Endothelial cell of umbilical vein (primary cell): ENCODE results near the gene KCNA5. TPM values are rescaled to one million over a fixed set of nuclear protein-coding genes. Genes with fewer than 3 reads are reported as not detected.

Experiments
- BruUV-seq: library from RNA; stranded (reverse); fragments of 400-500 nt; replicated peaks from 2 replicates; lab custom pipeline; 2021; lab: Mats Ljungman, UMichigan
- CTCF ChIA-PET: fragments of 300-600, 350-600 bp; sonication (Branson Sonifier 250); formaldehyde crosslinking; loops from one replicate; lab custom pipeline; 2021; ENCODE audit warnings: antibody characterized with exemption, inconsistent platforms; lab: Charles Lee
- POLR2A ChIA-PET: fragments of 300-600, 350-600 bp; sonication (Branson Sonifier 250); formaldehyde crosslinking; loops from one replicate; lab custom pipeline; 2021; ENCODE audit warnings: antibody characterized with exemption, inconsistent platforms; lab: Charles Lee
- DNase-seq: peaks from one replicate; pipeline ENCODE4 v3.0.0-alpha.2; 2011; ENCODE audit warnings: low read depth, low spot score
- FAIRE-seq: peaks from 2 replicates; lab custom pipeline; 2011; peaks lifted over from hg19 to GRCh38; lab: Jason Lieb, UNC
- H2AFZ ChIP-seq: 2 replicates; pipeline ENCODE4 v1.6.0; 2012; ENCODE audit warnings: low read depth, low read length, control low read depth, inconsistent platforms
- H3K27ac ChIP-seq: 2 replicates; pipeline ENCODE4 v1.5.1; 2011; ENCODE audit warnings: low read depth, mild to moderate bottlenecking, control low read depth, low read length, moderate library complexity; ENCODE audit not compliant: insufficient read depth
- H3K27me3 ChIP-seq, 2 experiments: 2 replicates each; pipeline versions ENCODE4 v1.6.0 to v1.6.1; 2011; ENCODE audit warnings: low read length in 2 of 2, mixed read lengths in 1 of 2; ENCODE audit not compliant: control insufficient read depth in 2 of 2, insufficient read depth in 2 of 2
- H3K36me3 ChIP-seq, 2 experiments: 2 replicates in 1 of 2; 3 replicates in 1 of 2; pipeline ENCODE4 v1.5.1; 2011; ENCODE audit warnings: low read length in 2 of 2, mild to moderate bottlenecking in 1 of 2, moderate library complexity in 1 of 2; ENCODE audit not compliant: control insufficient read depth in 2 of 2, insufficient read depth in 2 of 2; ENCODE audit errors: extremely low read depth in 1 of 2
- H3K4me1 ChIP-seq: 3 replicates; pipeline ENCODE4 v1.5.1; 2011; ENCODE audit warnings: mild to moderate bottlenecking, low read length; ENCODE audit not compliant: control insufficient read depth, insufficient read depth; ENCODE audit errors: extremely low read depth
- H3K4me2 ChIP-seq: 2 replicates; pipeline ENCODE4 v1.6.1; 2011; ENCODE audit warnings: low read length, control low read depth, mixed read lengths; ENCODE audit not compliant: insufficient read depth
- H3K4me3 ChIP-seq, 3 experiments: fragments of 200-600 bp in 1 of 3; sonication (generic), shearing (Covaris generic) in 1 of 3; replicated peaks in 1 of 3; 2 replicates each; pipeline ENCODE4 v1.5.1; 2011 to 2016; ENCODE audit warnings: control low read depth in 3 of 3, low read length in 3 of 3, mild to moderate bottlenecking in 2 of 3, inconsistent platforms in 1 of 3, low read depth in 1 of 3, moderate library complexity in 1 of 3; ENCODE audit not compliant: insufficient read depth in 1 of 3
- H3K79me2 ChIP-seq: 2 replicates; pipeline ENCODE4 v1.6.0; 2012; ENCODE audit warnings: low read length, inconsistent platforms; ENCODE audit not compliant: control insufficient read depth, insufficient read depth
- H3K9ac ChIP-seq: replicated peaks from 2 replicates; pipeline ENCODE3; 2011; ENCODE audit warnings: low read length, control low read depth; ENCODE audit not compliant: insufficient read depth; ENCODE audit errors: extremely low read depth
- H3K9me1 ChIP-seq: replicated peaks from 3 replicates; pipeline ENCODE4 v1.6.0; 2011; ENCODE audit warnings: mild to moderate bottlenecking, low read length; ENCODE audit not compliant: control insufficient read depth, insufficient read depth; ENCODE audit errors: extremely low read depth
- H3K9me3 ChIP-seq: replicated peaks from 2 replicates; pipeline ENCODE4 v1.5.1; 2012; ENCODE audit warnings: low read length, inconsistent platforms; ENCODE audit not compliant: control insufficient read depth, insufficient read depth
- H4K20me1 ChIP-seq: replicated peaks from 2 replicates; pipeline ENCODE3; 2011; ENCODE audit warnings: mild to moderate bottlenecking, low read length; ENCODE audit not compliant: control insufficient read depth, insufficient read depth; ENCODE audit errors: extremely low read depth
- CTCF ChIP-seq, 2 donors: IDR thresholded peaks; 1 replicate in 1 of 2; 2 replicates in 1 of 2; pipeline ENCODE4 v1.5.1; 2011; ENCODE audit warnings: low read length in 2 of 2, mild to moderate bottlenecking in 2 of 2, moderate library complexity in 2 of 2, control low read depth in 1 of 2, inconsistent platforms in 1 of 2, low read depth in 1 of 2; ENCODE audit not compliant: insufficient read depth in 1 of 2; ENCODE audit errors: extremely low read depth in 1 of 2
- EZH2 ChIP-seq: IDR thresholded peaks from 2 replicates; pipeline ENCODE4 v1.6.1; 2012; ENCODE audit warnings: borderline replicate concordance, low read depth, mild to moderate bottlenecking, moderate library complexity, low read length, inconsistent platforms; ENCODE audit not compliant: severe bottlenecking
- FOS ChIP-seq: IDR thresholded peaks from 2 replicates; pipeline ENCODE4 v1.6.1; 2011; ENCODE audit warnings: mild to moderate bottlenecking, low read length, moderate library complexity, borderline replicate concordance; ENCODE audit not compliant: insufficient read depth
- GATA2 ChIP-seq: IDR thresholded peaks from 2 replicates; pipeline ENCODE4 v1.7.0; 2011; ENCODE audit warnings: low read depth, mild to moderate bottlenecking, moderate library complexity, mixed read lengths, low read length; ENCODE audit not compliant: insufficient read length, insufficient read depth
- JUN ChIP-seq: IDR thresholded peaks from 2 replicates; pipeline ENCODE4 v1.6.1; 2011; ENCODE audit warnings: borderline replicate concordance, low read depth; ENCODE audit not compliant: insufficient read length, insufficient read depth
- MAX ChIP-seq: IDR thresholded peaks from 2 replicates; pipeline ENCODE4 v1.6.1; 2011; ENCODE audit not compliant: insufficient read depth, insufficient read length
- MYC ChIP-seq: IDR thresholded peaks from one replicate; pipeline ENCODE4 v1.6.1; 2011; ENCODE audit warnings: mild to moderate bottlenecking, low read depth, low read length
- POLR2A ChIP-seq: IDR thresholded peaks from 2 replicates; pipeline ENCODE4 v1.6.1; 2012; ENCODE audit warnings: low read depth, mild to moderate bottlenecking, control low read depth, low read length
- POLR2AphosphoS5 ChIP-seq: IDR thresholded peaks from 2 replicates; pipeline ENCODE4 v1.6.1; 2012; ENCODE audit warnings: low read depth, mild to moderate bottlenecking, control low read depth, low read length, moderate library complexity; ENCODE audit not compliant: insufficient read depth
- dilution Hi-C: fragments of 300-500 bp; cut with MboI; formaldehyde crosslinking; loops from one replicate; pipeline ENCODE4 v1.15.0; 2019; ENCODE audit warnings: low sequenced_read_pairs; ENCODE audit not compliant: extremely low pct_ligation_motif_present
- intact Hi-C: fragments of 100-400 bp; cut with micrococcal nuclease; formaldehyde crosslinking; loops from one replicate; pipeline ENCODE4 v1.10.0; 2022
- polyA plus RNA-seq, 4 experiments: library from polyadenylated mRNA; depleted of rRNA in 3 of 4; stranded (reverse) in 3 of 4; unstranded in 1 of 4; fragments of >200 nt; gene quantifications; 2 replicates each; pipeline versions ENCODE4 v1.2.1 to v1.2.3, GENCODE V29; 2011 to 2012; ENCODE audit warnings: missing spikeins in 1 of 4
- total RNA-seq: library from RNA; stranded (reverse); gene quantifications from 2 replicates; pipeline ENCODE4 v1.2.3, GENCODE V29; 2021

KCNA5 gene
- total and polyA plus RNA-seq, 2 donors (not counting 3 experiments of a cell fraction or from before 2014, with no cell fraction given), result not detected

GRCh38 chr12:5031242-5031641 lies 12.4 kb upstream of the KCNA5 start:
- Histone ChIP-seq H3K9ac (no peak overlapping the region), H2AFZ (no peak overlapping the region), H3K4me3 (no peak overlapping the region), H3K9me3 (no peaks in the 10 kb centered on the region), H3K4me1 (no peaks in the 10 kb centered on the region), H3K79me2 (no peaks in the 10 kb centered on the region), H4K20me1 (no peaks in the 10 kb centered on the region), H3K9me1 (no peaks in the 10 kb centered on the region), H3K27ac (no peak overlapping the region), H3K36me3 (no peaks in the 10 kb centered on the region), H3K4me2 (no peak overlapping the region), H3K27me3 (no peaks in the 10 kb centered on the region)
- TF ChIP-seq FOS, result no peak
- TF ChIP-seq JUN, result no peak
- no peak for TF ChIP-seq EZH2
- TF ChIP-seq POLR2AphosphoS5, result no peak
- TF ChIP-seq MYC, result no peak
- TF ChIP-seq MAX, result no peak
- no peak for TF ChIP-seq POLR2A
- FAIRE-seq (no peak), DNase-seq (no peak)
- ChIA-PET POLR2A (no interaction called here), CTCF (interaction anchor here (1.0 kb wide), 1 partner anchor 53 kb away, joined by 3 read pairs; no protein-coding TSS in a partner anchor)
- dilution Hi-C loops, result no loop called here
- intact Hi-C loops, result no loop called here
- BruUV-seq, result no TSS peak

- H3K9ac ChIP-seq, result no peak overlapping the region
- POLR2A ChIA-PET, result no interaction called here
- H3K4me1 ChIP-seq, result no peaks in the 10 kb centered on the region
- H3K27ac ChIP-seq, result no peak overlapping the region
- no peaks in the 10 kb centered on the region for H3K9me3 ChIP-seq
- H3K27me3 ChIP-seq, result no peaks in the 10 kb centered on the region
- FAIRE-seq (no peak), DNase-seq (no peak)
- CTCF ChIA-PET, result no interaction called here
- no peaks in the 10 kb centered on the region for H3K79me2 ChIP-seq
- no peak overlapping the region for H3K4me2 ChIP-seq
- no TSS peak for BruUV-seq
- no peaks in the 10 kb centered on the region for H3K9me1 ChIP-seq
- H2AFZ ChIP-seq, result no peak overlapping the region
- no peaks in the 10 kb centered on the region for H3K36me3 ChIP-seq
- H4K20me1 ChIP-seq, result no peaks in the 10 kb centered on the region
- H3K4me3 ChIP-seq, result no peak overlapping the region
- dilution Hi-C loops (no loop called here), intact Hi-C loops (no loop called here)
- TF ChIP-seq POLR2AphosphoS5 (no peak), JUN (no peak), MAX (no peak), FOS (no peak), GATA2 (no peak), CTCF (IDR thresholded peaks at IDR 0.05; ENCODE audit: extremely low read depth in 1 of 2, insufficient read depth in 1 of 2, low read depth in 1 of 2, low read length in 2 of 2) (no peak), POLR2A (no peak), EZH2 (no peak), MYC (no peak)
Measured at GRCh38 chr12:5031958-5032357, 11.7 kb upstream of the KCNA5 start.
